Stimulated activated CD4-positive, alpha-beta T cell treated with anti-CD3 and anti-CD28 coated beads, Interleukin-4, amount 100 ng/mL, for 24 hours (primary cell): ENCODE results near the gene PIWIL1.

ENCODE experiments used
- DNase-seq: peaks from one replicate; pipeline ENCODE4 v3.0.0-alpha.2; 2020

Gene PIWIL1

DNA sequence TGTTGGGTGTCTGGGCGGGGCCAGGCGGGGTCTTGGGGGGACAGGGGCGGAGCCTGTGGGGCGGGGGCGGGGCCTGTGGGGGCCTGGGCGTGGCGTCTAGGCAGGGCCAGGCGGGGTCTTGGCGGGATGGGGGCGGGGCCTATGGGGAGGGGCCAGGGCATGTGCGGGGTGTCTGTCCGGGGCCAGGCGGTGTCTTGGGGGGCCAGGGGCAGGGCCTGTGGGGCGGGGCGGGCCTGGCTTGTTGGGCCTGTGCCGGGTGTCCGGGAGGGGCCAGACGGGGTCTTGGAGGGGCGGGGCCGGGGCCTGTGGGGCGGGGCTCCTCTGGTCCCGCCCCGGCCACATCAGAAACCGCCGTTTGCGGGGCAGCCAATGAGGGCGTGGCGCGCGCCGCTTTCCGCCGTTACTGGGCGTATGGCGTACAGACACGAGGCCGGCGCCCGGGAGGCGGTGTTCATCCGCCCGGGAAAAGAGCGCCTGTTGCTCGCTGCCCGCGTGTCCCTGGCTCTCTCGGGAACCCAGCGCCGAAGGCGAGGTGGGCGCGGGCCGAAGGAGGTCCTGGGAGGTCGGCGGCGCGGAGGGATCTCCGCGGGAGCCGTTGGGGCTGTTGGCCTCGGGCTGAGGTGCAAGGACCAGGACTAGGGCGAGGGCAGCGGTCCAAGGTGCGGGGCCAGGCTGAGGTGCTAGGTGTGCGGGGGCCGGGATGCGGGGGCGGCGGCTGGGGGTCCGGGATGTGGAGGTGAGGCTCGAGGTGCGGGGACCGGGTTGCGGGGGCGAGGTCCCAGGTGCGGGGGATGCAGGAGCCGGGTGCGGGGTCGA lies at the start of gene PIWIL1:
TSS of gene PIWIL1 (plus strand) at position 400 of the 816 bp plus-strand sequence. CDS start 4,705 bp downstream, outside the sequence.
- DNase-seq: no peak

DNA sequence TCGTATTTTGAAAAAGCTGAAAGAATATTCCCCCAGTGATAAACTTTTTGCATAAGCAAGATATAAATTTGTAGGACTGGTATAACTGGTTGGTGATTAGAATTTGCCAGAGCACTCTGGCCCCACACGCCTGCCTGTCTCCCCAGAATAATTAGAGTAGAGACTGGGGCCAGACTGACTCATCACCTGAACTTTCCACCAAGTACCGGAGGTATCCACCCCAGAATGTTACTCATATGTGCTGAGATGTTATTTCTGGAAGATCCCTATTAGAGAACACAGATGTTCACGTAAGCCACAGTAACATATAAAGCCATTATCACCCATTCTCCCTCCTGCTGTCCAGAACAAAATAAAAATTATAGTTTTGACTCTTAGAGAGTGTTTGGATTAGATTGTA lies 49.5 kb upstream of the PIWIL1 start:
- no peak for DNase-seq

DNA sequence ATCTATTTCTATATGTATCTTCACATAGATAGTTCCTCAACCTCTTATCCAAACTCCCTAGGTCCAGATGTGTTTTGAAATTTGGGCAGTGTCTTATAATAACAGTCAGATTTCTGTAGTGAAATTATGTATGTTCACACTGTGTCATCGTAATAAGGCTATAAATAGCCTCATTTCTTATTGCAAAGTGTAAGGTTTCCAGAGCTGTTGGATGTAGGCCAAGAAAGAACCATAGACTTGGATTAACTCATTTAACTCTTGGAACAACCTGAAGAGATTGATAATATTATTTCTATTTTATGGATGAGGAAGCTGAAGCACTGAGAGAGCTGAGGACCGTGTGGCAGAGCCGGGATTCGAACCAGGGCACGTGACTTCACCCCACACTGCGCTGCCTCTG lies 49.0 kb upstream of the PIWIL1 start:
- no peak for DNase-seq

DNA sequence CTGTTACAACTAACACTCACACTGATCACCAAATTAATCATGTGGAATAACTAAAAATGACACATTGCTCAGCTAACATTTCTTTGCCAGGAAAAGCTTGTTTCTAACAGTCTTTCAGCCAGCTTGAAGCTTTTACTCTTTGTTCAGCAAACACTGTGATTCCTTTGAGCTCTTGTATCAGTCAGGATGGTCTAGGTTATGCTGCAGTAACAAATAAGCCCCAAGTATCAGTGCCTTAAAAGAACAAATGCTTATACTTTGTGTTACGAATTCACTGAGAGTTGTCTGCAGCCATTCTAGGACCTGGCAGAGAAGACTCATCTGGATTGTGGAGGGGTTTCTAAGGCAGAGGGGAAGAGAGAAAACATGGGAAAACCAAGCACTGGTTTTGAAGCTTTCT lies 47.6 kb upstream of the PIWIL1 start:
- DNase-seq: no peak

DNA sequence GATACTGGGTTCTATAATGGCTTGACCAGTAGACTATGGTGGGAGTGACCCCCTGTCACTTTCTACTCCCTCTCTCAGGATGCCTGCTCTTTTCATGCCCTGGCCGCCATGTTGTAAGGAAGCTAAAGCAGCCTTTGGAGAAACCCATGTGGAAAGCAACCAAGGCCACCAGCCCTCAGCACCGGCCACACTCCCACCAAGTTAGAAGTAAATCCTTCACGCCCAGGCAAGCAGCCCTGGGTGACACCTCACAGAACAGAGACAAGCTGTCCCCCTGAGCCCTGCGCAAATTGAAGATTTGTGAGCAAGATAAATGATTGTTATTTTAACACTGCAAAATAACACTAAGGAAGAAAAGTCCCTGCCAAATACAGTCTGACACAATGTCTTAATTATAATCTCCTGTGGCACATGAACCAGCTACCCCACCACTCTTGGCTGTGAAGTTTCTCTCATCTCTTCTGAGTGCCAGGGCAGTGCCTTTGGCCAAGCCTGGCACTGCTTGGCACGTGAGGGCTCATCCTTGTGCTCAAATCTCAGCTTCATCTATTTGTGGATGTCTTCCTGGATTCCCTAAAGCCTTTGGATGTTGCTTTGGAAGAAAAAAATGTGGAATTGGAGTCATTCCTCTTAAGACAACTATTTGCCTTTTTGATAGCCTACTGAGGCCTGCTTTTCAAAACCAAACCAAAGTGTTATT lies 39.2 kb upstream of the PIWIL1 start:
- DNase-seq: no peak

DNA sequence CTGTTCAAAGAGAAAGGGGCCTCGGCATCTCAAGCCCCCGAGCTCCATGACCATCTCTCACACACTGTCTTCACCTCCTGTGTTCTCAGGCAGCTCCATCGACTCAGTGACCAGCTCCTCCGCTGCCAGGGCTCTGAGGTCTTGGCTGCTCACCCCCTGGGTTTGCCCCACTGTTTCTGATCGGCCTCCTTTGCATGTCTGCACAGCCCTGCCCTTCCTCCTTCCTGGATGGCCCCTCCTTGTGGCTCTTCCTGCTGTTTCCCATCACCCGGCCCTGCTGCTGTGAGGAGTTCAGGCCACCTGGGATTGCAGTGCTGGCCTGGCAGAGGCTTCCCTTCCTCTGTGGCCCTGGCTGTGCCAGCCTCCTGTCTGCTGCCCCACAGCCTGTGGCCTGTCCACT lies 38.1 kb upstream of the PIWIL1 start:
- DNase-seq: no peak

DNA sequence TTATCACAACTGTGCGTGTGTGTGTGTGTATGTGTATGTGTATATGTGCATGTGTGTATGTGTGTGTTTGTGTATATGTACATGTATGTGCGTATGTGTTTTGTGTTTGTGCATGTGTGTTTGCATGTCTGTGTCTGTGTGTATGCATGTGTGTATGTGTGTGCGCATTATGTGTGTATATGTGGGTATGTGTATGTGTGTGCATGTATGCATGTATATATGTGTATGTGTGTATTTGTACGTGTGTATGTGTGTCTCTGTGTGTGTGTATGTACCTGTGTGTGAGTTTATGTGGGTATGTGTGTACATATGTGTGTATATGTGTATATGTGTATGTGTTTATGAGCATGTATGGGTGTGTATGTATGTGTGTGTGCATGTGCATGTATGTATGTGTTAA lies 37.6 kb upstream of the PIWIL1 start:
- DNase-seq: no peak

DNA sequence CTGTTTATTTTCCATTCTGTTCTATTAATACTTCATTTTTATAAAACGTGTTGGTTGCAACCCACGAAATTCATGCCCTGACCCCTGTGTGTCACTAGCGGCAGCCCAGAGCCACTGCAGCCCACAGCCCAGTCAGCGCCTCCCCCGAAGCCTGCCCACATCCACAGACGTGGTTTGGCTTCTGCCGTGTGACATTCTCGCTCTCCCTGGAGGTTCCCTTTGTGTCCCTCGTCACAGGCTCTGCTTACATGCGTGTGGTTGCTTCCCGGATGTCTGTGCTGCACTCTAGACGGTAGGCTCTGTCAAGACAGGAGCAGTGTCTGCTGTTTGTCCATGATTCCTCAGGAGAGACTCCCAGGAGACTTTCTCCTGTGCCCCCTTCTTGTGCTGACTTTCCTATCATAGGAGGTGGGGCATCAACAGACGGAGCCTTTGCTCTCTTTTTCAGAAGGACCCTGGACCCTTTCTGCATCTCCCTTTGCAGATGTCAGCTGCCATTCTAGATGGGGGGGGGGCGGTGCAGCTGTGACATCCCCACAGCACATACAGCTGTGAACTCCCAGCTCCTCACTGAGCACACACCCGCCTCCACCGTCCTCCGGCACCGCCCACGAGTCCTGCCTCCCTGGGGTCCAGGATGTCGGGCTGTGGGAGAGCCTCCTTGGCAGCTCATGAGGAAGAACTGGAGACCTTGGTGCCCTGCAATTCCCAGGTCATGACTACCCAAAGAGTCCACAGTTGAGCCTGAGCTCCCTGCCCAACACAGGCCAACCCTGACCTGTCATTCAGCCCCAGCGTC lies 36.8 kb upstream of the PIWIL1 start:
- DNase-seq: no peak

DNA sequence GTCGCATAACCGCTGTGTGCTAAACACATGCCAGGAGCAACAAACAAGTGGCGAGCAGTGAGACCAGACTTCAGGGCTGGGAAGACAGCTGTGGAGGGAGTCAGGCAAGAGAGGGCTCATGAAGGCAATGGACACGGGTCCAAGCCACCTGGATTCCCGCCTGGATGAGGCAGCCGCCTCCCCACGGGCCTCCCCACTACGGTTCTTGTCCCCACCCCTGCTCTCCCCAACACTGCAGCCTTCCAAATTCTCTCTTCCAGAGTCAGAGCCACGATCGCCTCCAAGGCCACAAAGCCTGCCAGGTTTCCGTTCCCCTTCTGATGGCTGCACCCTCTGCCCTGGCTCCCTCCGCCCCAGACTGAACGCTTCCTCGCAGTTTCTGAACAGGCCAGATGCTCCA lies 36.1 kb upstream of the PIWIL1 start:
- DNase-seq: no peak

DNA sequence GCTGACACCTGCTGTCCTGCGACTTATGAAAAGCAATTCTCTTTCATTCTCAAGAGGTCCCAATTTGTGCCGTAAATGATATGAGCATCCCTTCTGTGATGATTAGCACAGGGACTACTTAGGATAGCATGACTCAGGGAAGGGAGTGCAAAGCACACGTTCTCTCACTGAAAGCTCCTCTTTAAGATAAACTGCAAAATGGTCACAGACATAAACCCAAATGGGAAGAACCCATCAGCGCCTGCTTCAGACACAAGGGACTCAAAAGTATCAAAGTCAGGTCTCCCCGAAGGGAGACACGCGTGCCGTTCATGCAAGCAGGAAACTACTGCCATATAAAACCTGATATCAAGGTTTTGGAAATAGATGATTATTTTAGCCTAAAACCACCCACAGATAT lies 33.9 kb upstream of the PIWIL1 start:
- no peak for DNase-seq

DNA sequence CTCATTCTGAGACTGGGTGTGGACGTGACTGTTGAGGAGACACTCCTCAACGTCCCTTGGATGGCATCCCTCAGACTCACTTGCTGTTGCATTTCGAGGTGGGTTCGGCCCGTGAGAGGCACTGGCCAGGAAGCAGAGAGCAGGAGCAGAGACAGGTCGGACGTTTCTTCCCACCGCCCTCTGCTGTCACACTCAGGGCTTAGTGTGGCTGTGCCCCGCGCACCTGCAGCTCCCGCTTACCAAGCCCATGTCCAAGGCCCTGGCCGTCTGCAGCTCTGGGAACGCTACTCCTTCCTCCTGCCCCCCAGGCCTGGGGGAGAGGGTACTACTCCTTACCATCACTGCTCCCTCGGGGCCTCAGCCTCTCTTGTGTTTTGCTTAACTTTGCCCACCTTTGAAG lies 29.8 kb upstream of the PIWIL1 start:
- no peak for DNase-seq

DNA sequence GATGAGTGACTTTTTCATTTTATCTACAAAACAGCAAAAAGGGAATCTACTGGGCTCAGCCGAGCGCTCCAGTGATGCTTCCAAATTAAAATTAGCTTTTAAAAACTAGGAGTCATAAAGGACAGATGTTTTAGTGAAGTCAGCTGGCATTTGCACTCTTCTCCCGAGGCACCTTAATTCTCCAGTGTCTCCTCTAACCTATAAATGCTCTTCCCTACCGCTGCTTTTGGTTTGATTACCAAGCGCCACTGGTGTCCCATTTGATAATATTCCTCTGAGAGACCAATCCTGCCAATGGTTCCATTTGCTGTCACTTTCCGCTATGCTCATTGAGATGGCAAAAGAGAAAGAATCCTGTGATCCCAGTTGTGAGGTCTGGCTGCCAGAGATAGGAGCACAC lies 29.3 kb upstream of the PIWIL1 start:
- no peak for DNase-seq

DNA sequence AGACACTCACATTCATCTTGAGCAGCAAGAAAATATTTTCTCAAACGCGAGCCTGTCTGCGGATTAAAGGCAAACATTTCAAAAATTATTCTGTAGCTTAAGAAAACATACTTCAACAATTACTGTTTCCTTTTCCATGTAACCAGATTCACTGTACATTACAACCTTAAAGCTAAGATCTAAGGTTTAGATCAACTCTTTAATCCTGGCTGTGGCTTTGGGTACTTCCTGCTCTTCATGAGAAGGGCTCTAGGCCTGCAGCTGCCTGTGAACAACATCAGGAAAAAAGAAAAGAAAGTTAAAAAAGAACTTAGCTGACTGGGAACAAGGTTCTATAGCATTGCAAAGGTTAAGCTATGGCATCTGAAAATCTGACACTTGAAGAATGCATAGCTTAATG lies 21.4 kb upstream of the PIWIL1 start:
- DNase-seq: no peak

DNA sequence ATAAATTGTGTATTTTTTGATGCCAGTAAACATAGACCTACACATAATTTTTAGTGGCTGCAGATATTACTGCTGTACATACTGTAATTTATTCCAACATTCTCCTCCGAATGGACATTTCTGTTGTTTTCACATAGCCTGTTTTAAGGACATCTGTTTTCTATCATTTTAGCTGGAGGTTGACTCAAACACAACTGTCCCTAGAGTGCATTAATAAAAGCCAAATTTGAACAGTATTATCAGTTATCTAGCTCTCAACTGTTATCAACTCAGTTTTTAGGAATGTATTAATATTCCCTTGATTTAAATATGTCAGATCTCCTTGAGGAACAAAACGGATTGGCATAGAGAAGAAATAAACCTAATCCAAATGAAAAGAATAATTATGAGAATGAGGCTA lies 17.2 kb upstream of the PIWIL1 start:
- no peak for DNase-seq

DNA sequence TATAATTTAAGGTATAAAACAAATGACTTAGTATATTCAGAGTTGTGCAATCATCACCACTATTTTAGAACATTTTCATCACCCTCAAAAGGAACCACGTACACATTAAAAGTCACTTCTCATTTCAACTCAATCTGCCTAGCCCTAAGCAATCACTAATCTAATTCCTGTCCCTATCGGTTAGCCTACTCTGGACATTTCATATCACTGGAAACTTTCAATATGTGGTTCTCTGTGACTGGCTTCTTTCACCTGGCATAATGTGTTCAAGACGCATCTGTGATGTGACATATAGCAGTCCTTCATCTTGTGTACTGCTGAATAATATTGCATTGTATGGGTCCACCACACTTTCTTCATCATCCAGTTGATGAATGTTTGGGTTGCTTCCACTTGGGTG lies 15.4 kb upstream of the PIWIL1 start:
- no peak for DNase-seq

DNA sequence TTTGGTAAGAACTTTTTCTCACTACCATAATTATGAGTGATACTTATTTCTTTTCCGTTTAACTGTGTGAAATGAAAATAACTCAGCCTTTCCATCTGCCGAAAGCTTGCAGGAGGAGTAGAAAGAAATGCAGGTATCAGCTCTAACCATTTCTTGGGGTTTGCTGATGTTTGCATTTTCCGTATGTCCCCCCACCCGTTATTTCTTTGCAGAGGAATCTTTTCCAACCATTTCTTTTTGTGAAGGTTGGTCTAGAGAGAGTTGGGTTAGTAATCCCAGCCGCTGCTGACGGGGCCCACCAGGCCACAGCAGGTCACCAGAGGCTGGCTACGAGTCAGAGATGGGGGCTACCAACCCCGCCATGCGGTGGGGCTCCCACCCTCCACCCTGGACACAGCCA lies 7.0 kb upstream of the PIWIL1 start:
- DNase-seq: no peak

DNA sequence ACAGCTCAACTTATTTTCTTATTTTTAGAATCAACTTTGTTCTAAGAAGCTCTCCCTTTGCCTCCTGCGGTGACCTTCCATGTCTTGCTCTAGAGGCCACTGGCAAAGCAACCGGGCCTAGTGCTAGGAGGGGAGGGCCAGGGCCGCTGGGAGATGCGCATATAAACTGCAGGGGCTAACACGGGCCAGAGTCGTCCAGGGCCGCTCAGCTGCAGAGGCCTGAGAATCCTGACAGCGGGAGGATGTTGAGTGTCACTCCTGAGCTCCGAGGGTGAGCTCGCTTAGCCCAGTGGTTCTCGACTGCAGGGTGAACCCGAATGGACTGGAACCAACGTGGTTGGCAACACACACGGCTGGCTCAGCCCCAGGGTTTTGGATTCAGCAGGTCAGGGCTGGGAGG lies 6.5 kb upstream of the PIWIL1 start:
- DNase-seq: no peak

DNA sequence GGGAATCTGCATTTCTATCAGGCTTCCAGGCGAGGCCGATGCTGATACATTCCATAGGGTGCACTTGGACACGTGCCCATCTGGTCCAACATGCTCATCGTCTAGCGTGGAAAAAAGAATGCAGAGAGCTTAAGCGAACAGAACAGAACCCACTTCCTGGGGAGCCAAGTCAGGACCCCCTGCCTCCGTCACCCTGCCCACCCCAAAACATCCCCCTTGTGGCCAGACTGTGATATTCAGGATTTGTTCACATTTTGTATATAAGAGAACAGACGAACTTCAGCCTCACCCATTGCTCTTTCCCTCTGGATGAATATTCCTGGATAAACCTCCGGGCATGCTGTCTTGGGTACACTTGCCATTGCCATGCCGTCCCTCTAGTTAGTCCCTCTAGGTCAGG lies 4.3 kb upstream of the PIWIL1 start:
- no peak for DNase-seq

DNA sequence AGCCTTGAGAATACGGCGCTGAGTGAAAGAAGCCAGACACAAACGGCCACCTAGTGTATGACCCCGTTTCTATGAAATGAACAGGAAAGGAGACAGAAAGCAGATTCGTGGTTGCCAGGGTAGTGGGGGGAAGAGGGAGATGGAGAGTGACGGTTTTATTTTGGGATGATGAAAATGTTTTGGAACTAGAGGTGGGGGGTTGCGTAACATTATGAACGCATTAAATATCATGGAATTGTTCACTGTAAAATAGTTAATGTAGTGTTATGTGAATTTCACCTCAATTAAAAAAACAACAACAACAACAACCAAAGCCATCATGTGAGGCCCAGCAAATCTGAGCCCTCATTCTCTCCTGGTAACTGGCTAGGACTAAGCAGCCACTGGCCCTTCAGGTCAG lies 3.3 kb upstream of the PIWIL1 start:
- DNase-seq: no peak

DNA sequence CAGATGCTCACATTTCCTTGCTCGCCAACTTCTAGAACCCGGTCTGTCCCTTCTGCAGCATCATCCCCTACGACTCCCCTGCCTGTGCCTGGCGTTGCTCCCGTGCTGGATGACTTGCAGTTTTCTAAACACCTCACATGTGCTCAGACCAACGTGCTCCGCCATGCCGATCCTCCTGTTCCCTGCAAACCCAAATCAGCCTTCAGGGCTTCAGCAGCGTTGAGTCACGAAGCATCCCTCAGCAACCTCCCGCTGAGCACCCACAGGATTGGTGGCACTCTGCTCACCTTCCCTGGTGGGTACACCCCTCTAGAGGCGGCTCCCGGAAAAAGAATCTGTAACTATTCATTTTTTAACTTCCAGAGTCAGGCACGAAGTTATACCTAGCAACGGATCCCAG lies 2.8 kb upstream of the PIWIL1 start:
- no peak for DNase-seq

DNA sequence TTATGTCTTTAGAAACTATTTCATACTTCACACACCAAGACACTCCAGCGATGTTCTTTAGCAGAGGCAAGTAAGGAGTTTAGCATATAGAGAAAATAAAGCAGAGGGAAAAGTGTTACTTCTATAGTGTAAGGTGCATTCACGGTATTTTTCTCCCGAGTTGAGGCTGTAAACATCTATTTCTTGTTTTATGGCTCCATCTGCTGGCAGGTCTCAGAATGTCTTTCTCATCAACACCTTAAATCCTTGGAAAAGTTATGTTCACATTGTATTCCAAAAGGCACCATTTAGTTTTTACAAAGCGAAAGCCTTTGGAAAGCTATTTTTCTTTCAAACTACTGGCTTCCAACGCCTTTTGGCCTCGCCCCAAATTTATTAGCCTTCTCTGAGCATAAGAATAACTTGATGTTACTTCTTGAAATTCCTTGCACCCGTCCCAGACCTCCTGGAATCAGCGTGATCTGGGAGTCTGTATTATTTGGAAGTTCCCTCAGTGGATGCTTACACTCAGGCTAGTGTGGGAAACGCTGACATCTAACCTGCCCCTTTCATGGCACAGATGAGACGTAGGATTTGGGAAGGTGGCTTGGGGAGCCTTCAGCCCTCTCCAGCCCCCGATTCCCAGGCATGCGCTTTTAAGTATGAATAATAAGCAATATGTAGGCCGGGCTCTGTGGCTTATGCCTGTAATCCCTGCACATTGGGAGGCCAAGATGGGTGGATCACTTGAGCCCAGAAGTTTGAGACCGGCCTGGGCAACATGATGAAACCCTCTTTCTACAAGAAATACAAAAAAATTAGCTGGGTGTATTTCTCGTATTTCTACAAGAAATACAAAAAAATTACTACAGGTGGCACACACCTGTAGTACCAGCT lies 1.9 kb upstream of the PIWIL1 start:
- DNase-seq: peak; percentile 27

DNA sequence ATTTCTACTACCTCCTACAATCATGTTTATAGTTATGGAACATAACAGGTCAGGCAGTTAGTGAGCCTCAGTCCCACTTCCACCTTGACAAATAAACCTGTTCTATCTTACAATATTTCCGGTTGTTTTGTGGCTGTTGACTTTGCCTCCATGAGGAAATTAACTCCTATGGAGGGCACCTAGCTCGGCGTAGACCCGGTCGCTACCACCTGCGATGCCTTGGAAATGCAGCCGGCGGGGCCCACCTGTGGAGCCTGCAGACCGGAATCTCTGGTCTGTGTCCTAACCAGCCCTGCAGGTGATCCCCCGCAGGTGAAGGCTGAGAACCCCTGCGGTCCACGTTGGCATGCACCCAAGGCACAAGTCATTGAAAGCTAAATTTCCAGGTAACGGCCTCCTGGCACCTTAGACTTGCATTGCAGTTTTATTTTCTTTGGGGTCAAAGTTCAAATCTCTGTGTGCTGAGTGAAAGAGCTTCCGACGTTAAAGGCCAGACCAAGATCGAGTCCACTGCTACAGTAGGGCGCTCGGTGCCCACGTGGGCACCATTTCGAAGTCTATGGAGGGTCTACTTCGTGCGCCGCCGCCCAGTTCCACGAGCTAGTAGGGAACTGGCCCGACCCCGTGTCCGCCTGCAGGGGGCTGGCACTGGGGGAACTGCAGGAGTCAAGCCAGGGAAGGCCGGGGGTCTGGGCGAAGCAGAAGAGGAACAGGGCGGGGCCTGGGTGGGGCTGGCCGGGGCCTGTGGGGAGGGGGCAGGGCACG lies 782 bp upstream of the PIWIL1 start:
- DNase-seq: no peak
